ENCODE measurements around the gene RTN4RL1. TPM values are rescaled to one million over a fixed set of nuclear protein-coding genes. Genes with fewer than 3 reads are reported as not detected.
A peak's percentile ranks its signal among the peaks of the same experiment; 100 is the strongest.

The RTN4RL1 gene, protein sequence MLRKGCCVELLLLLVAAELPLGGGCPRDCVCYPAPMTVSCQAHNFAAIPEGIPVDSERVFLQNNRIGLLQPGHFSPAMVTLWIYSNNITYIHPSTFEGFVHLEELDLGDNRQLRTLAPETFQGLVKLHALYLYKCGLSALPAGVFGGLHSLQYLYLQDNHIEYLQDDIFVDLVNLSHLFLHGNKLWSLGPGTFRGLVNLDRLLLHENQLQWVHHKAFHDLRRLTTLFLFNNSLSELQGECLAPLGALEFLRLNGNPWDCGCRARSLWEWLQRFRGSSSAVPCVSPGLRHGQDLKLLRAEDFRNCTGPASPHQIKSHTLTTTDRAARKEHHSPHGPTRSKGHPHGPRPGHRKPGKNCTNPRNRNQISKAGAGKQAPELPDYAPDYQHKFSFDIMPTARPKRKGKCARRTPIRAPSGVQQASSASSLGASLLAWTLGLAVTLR
- total RNA-seq = under 1 TPM; 0.33 to 0.35 TPM

DNA sequence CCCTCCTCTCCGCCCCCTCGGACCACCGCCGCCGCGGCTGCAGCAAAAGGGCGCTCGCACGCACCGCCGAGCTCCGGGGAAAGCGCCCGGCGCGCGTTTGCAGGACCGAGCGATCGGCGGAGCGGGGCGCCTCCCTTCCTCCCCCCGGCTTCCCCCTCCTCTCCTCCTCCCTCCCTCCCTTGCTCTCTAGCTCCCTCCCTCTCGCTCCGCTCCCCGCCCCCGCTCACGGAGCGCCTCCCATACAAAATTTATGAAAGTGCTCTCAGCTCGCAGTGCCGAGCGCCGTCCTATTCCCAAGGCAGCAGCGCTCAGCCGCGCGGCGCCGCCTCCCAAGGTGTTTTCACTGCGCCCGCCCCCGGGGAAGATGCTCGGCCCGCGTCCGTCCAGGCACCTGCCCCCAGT lies at the start of gene RTN4RL1:
RTN4RL1 (minus strand) TSS at position 115 of the 402 bp plus-strand sequence. CDS start 469 bp downstream, outside the sequence.
- peak; percentile 80 for DNase-seq
- no peaks in the 10 kb centered on the region for H3K9me3 Mint-ChIP-seq
- CTCF ChIA-PET = interaction anchor here (0.6 to 2.5 kb wide), 7 partner anchors 25 to 356 kb away, joined by 3 to 19 read pairs (median 3); partner anchors contain the start of gene HIC1

DNA sequence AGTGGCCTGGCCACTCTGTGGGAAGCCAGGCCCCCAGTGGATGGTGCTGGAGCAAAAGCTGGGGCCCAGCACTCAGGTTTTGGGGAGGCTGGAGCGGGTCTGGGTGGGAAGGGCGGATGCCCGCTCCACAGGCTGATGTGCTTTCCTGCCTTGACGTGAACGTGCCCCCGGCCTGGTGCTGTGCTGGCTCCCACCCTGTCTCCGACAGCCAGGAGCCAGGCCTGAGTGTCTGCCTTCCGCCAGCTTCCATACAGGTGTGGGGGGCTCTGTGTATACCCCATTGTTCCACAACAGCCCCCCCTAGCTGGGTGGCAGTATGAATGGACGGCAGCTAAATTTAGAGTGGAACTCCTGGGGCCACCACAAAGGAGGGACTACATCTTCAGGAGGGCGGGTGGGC lies 49.8 kb upstream of the RTN4RL1 start:
- Mint-ChIP-seq H3K36me3 (ENCODE audit: low read depth) (peaks cover 41% of the 10 kb centered on the region), H3K27ac (no peak overlapping the region), H3K9me3 (no peaks in the 10 kb centered on the region), H3K27me3 (no peaks in the 10 kb centered on the region), H3K4me3 (no peak overlapping the region), H3K4me1 (peaks cover 46% of the 10 kb centered on the region)
- DNase-seq = no peak
- ChIA-PET CTCF (interaction anchor here (1.0 to 1.5 kb wide), 2 partner anchors 11 to 16 kb away, joined by 3 to 5 read pairs; no protein-coding TSS in a partner anchor), POLR2A (interaction anchor here (11.0 kb wide), 1 partner anchor 10 kb away, joined by 214 read pairs; no protein-coding TSS in a partner anchor)

More for the DNA sequence above, at the start of gene RTN4RL1:
- Mint-ChIP-seq H3K27ac (no peak within 1 kb of the TSS), H3K36me3 (ENCODE audit: low read depth) (no peaks in the 10 kb centered on the region), H3K27me3 (peaks cover 55% of the 10 kb centered on the region), H3K4me1 (peaks cover 18% of the 10 kb centered on the region), H3K4me3 (peak within 1 kb of the TSS; percentile 61)
- POLR2A ChIA-PET = interaction anchor here (0.8 to 1.5 kb wide), 8 partner anchors 13 to 376 kb away, joined by 3 to 4 read pairs (median 4); partner anchors contain the start of gene RILP

DNA sequence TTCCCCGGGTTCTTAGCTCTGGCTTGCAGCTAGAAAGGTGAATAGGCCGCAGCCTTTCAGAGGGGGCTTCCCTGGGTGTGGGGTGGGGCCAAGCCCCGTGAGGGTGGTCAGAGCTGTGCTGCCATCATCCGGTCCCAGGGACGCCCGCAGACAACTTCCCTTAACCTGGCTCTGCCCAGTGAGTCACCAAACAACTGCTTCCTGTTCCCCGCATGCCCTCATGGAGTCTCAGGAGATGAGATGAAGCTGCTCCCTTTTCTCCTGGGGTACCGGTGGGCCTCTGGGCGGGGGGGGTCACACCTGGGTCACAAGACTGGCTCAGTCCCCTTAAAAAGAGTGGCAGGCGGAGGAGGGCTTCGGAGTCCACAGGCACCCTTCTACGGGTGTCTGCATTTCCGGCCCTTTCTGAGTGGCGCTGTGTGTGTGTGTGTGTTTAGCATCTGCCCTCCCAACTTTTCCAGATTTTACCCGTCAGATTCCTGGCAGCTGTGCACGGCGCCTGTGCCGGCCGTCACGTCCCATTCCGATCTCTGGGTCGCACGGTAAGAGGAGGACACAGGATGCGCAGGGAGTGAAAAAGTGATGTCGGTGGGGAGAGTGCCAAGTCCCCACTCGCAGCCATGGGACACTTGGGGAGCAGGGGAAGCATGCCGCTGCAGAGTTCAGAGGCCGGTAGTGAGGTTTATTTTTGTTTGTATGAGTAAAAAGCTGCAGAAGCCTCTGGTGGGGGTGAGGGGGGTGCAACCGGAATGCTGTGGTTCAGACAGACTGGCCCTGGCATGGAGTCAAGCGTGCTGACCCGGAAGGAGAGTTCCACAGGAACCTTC lies 46.5 kb upstream of the RTN4RL1 start:
- no peaks in the 10 kb centered on the region for H3K9me3 Mint-ChIP-seq
- no peaks in the 10 kb centered on the region for H3K27me3 Mint-ChIP-seq
- ChIA-PET CTCF (interaction anchor here (1.0 to 6.5 kb wide), 7 partner anchors 10 to 173 kb away, joined by 3 to 40 read pairs (median 13); partner anchors contain the start of gene HIC1), POLR2A (interaction anchor here (1.2 to 11.0 kb wide), 3 partner anchors 14 to 440 kb away, joined by 3 to 214 read pairs (median 58); partner anchors contain the start of gene METTL16)
- no peak for DNase-seq
- H3K4me1 Mint-ChIP-seq = peaks cover 73% of the 10 kb centered on the region
- H3K36me3 Mint-ChIP-seq (ENCODE audit: low read depth) = peaks cover 34% of the 10 kb centered on the region
- peak overlapping the region; percentile 90 for H3K27ac Mint-ChIP-seq
- H3K4me3 Mint-ChIP-seq = no peak overlapping the region

DNA sequence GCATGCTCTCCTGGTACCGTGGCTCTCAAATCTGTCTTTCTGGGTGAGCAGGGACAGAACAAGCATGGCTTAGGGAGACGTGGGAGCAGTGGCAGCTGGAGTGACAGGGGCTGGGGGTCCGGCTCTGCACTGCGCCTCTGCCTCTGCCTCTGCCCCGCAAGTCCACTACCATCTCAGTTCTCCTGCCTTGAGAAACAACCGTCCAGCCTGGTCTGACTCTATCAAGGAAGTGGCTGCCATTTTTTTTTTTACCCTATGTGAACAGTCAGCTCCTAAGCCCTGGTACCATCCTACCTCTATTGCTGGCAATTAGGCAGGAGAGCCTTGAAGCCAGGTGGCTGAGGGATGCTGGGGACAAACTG lies 45.9 kb upstream of the RTN4RL1 start:
- CTCF ChIA-PET = interaction anchor here (1.6 to 6.5 kb wide), 6 partner anchors 11 to 174 kb away, joined by 4 to 40 read pairs (median 19); partner anchors contain the start of gene HIC1
- no peak for DNase-seq
- H3K27ac Mint-ChIP-seq = peak overlapping the region; percentile 90
- peaks cover 40% of the 10 kb centered on the region for H3K36me3 Mint-ChIP-seq (ENCODE audit: low read depth)
- POLR2A ChIA-PET = interaction anchor here (1.2 to 11.0 kb wide), 5 partner anchors 13 to 440 kb away, joined by 3 to 214 read pairs (median 4); partner anchors contain the start of gene METTL16
- peaks cover 77% of the 10 kb centered on the region for H3K4me1 Mint-ChIP-seq
- no peaks in the 10 kb centered on the region for H3K9me3 Mint-ChIP-seq
- H3K4me3 Mint-ChIP-seq = no peak overlapping the region
- H3K27me3 Mint-ChIP-seq = no peaks in the 10 kb centered on the region

DNA sequence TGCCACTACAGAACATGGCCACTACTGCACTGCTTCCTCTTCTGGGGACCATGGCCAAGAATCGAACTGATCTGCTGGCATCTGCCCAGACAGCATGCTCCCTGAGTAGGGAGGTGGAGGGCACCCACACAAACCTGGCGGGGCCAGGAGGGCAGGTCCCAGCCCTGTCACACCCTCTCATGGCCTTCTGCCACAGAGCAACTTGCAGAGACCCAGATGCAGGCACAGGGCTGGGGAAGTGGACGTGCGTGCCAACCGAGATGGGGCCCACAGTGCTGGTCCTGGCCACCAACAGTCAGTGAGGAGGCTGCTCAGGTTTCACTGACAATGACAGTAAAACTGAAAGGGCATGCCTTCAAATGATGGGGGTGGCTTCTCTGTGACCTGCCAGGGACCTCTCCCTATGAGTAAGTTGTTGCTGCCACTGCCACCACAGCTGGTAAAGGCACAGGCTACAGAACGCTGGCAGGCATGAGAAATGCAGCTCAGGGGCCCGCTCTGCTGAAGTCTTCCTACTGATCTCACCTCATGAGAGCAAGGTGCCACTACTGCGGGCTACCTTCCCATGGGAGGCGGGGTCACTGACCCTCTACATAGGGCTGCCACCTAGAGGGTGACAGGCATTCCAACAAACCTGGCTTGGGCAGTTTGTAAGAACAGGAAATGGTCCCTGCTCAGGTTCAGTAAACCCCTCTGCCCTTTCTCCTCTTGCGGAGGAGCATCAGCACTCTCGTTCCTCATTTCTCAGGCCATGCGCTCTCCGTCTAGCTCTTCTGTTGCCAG lies 45.3 kb upstream of the RTN4RL1 start:
- peaks cover 46% of the 10 kb centered on the region for H3K36me3 Mint-ChIP-seq (ENCODE audit: low read depth)
- H3K27me3 Mint-ChIP-seq = no peaks in the 10 kb centered on the region
- H3K27ac Mint-ChIP-seq = peak overlapping the region; percentile 90
- no peaks in the 10 kb centered on the region for H3K9me3 Mint-ChIP-seq
- peak; percentile 88 for DNase-seq
- ChIA-PET CTCF (interaction anchor here (1.3 to 6.5 kb wide), 7 partner anchors 11 to 212 kb away, joined by 3 to 40 read pairs (median 13); partner anchors contain the start of gene HIC1), POLR2A (interaction anchor here (1.2 to 11.0 kb wide), 6 partner anchors 12 to 441 kb away, joined by 3 to 214 read pairs (median 4); partner anchors contain the start of genes HIC1 and METTL16)
- peaks cover 81% of the 10 kb centered on the region for H3K4me1 Mint-ChIP-seq
- peak overlapping the region; percentile 33 for H3K4me3 Mint-ChIP-seq

DNA sequence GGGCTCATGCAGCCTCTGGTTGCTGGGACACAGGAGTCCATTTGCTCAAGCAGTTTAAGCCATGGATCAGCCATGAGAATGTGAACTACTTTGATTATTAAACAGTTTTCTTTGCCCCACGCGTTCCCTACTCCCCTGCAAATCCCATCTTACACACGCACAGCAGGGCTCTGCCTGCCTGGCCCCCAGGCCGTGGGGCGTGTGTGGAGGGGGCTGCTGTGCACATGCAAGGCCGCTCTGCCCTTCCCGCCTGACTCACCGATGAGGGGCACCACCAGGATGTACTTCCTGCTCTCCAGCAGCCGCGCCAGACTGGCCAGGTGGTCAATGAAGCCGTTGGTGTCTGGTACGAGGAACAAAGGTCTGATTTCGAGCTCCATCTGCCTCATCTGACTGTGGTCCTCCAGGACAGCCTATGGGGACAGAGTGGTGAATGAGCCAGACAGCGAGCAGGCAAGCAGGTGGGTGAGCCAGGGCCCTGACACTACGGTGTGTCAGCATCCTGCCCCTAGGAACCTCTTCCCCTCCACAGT lies 43.5 kb upstream of the RTN4RL1 start:
- H3K36me3 Mint-ChIP-seq (ENCODE audit: low read depth) = peaks cover 58% of the 10 kb centered on the region
- ChIA-PET POLR2A (interaction anchor here (0.8 to 11.0 kb wide), 6 partner anchors 11 to 352 kb away, joined by 3 to 214 read pairs (median 5); partner anchors contain the start of gene HIC1), CTCF (interaction anchor here (0.9 to 6.5 kb wide), 9 partner anchors 10 to 176 kb away, joined by 3 to 40 read pairs (median 5); partner anchors contain the start of genes HIC1 and OVCA2)
- H3K27me3 Mint-ChIP-seq = no peaks in the 10 kb centered on the region
- no peaks in the 10 kb centered on the region for H3K9me3 Mint-ChIP-seq
- peak overlapping the region; percentile 90 for H3K27ac Mint-ChIP-seq
- H3K4me1 Mint-ChIP-seq = peaks cover 87% of the 10 kb centered on the region
- DNase-seq = no peak
- H3K4me3 Mint-ChIP-seq = peak overlapping the region; percentile 31

DNA sequence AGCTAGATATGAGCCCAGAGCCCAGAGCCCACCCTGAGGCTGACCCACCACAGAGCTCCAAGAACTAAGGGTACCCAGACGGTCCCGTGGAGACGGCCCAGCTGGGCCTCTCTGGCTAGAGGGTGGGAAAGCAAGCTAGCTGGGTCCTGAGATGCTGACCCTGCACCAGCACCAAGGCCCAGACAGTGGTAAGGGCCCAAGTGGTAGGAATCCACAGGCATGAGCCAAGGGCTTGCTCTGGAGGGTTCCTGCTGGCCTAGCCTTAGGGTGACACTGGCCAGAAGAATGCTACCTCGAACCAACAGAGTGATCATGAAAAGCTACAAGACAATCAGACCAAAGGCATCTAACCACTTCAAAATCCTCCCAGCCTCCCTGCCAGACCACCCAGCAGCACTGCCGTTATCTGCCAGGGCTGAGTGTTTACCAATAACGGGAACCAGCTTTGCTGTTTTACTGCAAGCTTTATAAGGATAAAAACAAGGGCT lies 42.9 kb upstream of the RTN4RL1 start:
- Mint-ChIP-seq H3K27ac (peak overlapping the region; percentile 90), H3K4me1 (peaks cover 91% of the 10 kb centered on the region), H3K27me3 (no peaks in the 10 kb centered on the region), H3K4me3 (no peak overlapping the region), H3K9me3 (no peaks in the 10 kb centered on the region), H3K36me3 (ENCODE audit: low read depth) (peaks cover 62% of the 10 kb centered on the region)
- ChIA-PET CTCF (interaction anchor here (1.3 to 6.5 kb wide), 6 partner anchors 9 to 176 kb away, joined by 3 to 40 read pairs (median 15); partner anchors contain the start of genes HIC1 and OVCA2), POLR2A (interaction anchor here (2.0 to 11.0 kb wide), 3 partner anchors 10 to 351 kb away, joined by 6 to 214 read pairs (median 58); no protein-coding TSS in a partner anchor)
- DNase-seq = no peak

DNA sequence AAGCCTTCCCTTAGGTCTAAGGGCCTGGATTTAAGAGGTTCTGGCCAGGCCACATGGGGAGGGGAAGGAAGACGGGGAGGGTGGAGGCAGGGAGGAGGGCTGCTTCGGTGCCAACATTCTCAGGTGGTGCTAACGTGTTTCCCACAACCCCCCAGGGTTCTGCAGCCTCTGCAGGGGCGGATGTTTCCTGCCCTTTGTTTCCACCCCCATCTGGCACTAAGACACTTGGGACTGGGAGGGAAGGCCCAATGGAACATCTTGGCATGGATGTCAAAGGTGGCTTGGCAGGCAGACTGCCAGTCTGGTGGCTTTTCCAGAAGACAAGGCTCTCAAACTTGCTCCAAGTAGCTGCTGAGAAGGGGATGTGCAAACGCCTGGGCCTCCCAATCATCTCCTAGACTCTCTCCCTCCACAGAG lies 42.5 kb upstream of the RTN4RL1 start:
- Mint-ChIP-seq H3K4me1 (peaks cover 92% of the 10 kb centered on the region), H3K27me3 (no peaks in the 10 kb centered on the region), H3K36me3 (ENCODE audit: low read depth) (peaks cover 64% of the 10 kb centered on the region), H3K4me3 (no peak overlapping the region), H3K9me3 (no peaks in the 10 kb centered on the region), H3K27ac (peak overlapping the region; percentile 30)
- DNase-seq = no peak
- ChIA-PET POLR2A (interaction anchor here (2.0 to 11.0 kb wide), 3 partner anchors 10 to 351 kb away, joined by 6 to 214 read pairs (median 58); no protein-coding TSS in a partner anchor), CTCF (interaction anchor here (1.0 to 6.5 kb wide), 6 partner anchors 9 to 177 kb away, joined by 3 to 40 read pairs (median 15); partner anchors contain the start of genes HIC1 and OVCA2)

DNA sequence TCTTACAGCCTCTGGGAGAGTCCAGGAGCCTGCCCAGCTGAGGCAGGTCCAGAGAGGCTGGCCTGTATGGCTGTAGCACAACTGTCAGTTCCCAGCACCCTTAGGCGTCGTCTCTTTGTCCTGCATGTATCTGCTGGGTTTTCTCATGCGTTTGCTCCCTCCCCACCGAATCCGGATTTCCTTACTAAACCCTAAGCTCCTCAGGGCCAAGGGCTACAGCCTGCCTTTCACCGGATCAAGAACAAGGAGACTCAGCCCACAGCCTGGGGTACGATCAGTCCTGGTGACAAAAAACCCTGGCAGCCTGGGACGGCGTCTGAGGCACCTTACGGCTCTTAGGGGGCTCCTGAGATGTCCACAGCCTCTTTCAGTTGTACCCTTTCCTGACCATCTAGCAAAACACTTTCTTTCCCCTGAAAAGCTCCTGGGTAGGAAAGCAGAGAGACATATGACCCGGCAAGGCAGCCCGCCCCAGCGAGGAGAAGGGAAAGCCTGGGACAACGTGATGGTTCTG lies 42.0 kb upstream of the RTN4RL1 start:
- H3K27ac Mint-ChIP-seq = peak overlapping the region; percentile 11
- DNase-seq = no peak
- H3K4me3 Mint-ChIP-seq = no peak overlapping the region
- H3K4me1 Mint-ChIP-seq = peaks cover 92% of the 10 kb centered on the region
- POLR2A ChIA-PET = interaction anchor here (0.6 to 11.0 kb wide), 3 partner anchors 18 to 186 kb away, joined by 3 to 214 read pairs (median 3); no protein-coding TSS in a partner anchor
- peaks cover 64% of the 10 kb centered on the region for H3K36me3 Mint-ChIP-seq (ENCODE audit: low read depth)
- CTCF ChIA-PET = interaction anchor here (1.0 to 6.5 kb wide), 5 partner anchors 8 to 177 kb away, joined by 3 to 40 read pairs (median 25); partner anchors contain the start of gene HIC1
- H3K27me3 Mint-ChIP-seq = no peaks in the 10 kb centered on the region
- no peaks in the 10 kb centered on the region for H3K9me3 Mint-ChIP-seq

DNA sequence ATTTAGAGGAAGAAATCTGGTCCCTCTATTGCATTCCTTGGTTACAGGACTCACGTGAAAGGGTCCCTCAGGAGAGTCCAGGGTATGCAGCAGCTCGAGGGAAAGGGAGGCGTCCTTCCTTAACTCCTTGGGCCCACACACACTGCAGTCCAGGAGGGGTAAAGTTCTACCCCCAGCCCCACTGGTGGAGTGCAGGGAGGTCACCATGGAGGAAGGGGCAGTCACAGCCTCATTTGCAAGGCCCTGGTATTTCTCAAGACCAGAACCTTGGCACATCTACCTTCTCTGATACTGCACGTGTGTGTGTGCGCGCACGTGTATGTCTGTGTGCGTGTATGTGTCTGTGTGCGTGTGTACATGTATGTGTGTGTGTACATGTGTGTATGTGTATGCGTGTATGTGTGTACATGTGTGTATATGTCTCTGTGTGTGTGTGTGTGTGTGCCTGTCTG lies 40.8 kb upstream of the RTN4RL1 start:
- Mint-ChIP-seq H3K27me3 (no peaks in the 10 kb centered on the region), H3K36me3 (ENCODE audit: low read depth) (peaks cover 66% of the 10 kb centered on the region), H3K4me3 (no peak overlapping the region), H3K27ac (no peak overlapping the region), H3K9me3 (no peaks in the 10 kb centered on the region), H3K4me1 (peaks cover 86% of the 10 kb centered on the region)
- CTCF ChIA-PET = interaction anchor here (1.2 to 5.6 kb wide), 4 partner anchors 12 to 179 kb away, joined by 11 to 25 read pairs (median 19); partner anchors contain the start of gene HIC1
- DNase-seq = no peak
- POLR2A ChIA-PET = interaction anchor here (1.1 to 3.7 kb wide), 3 partner anchors 20 to 194 kb away, joined by 5 to 17 read pairs (median 6); no protein-coding TSS in a partner anchor
